ENCODE measurements around the gene ADNP2.

- TF ChIP-seq, protein P1, sequence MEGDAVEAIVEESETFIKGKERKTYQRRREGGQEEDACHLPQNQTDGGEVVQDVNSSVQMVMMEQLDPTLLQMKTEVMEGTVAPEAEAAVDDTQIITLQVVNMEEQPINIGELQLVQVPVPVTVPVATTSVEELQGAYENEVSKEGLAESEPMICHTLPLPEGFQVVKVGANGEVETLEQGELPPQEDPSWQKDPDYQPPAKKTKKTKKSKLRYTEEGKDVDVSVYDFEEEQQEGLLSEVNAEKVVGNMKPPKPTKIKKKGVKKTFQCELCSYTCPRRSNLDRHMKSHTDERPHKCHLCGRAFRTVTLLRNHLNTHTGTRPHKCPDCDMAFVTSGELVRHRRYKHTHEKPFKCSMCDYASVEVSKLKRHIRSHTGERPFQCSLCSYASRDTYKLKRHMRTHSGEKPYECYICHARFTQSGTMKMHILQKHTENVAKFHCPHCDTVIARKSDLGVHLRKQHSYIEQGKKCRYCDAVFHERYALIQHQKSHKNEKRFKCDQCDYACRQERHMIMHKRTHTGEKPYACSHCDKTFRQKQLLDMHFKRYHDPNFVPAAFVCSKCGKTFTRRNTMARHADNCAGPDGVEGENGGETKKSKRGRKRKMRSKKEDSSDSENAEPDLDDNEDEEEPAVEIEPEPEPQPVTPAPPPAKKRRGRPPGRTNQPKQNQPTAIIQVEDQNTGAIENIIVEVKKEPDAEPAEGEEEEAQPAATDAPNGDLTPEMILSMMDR (IDR thresholded peaks at IDR 0.05): no peak
- TF ChIP-seq EZH2 (IDR thresholded peaks at IDR 0.05; ENCODE audit: borderline replicate concordance, insufficient read depth, low read depth, low read length, poor library complexity, severe bottlenecking): no peak
Measured at GRCh38 chr18:80077873-80078272, 31.2 kb upstream of the ADNP2 start.

Data from B cell (primary cell).